ENCODE data around the gene PLAC8. TPM values are rescaled to one million over a fixed set of nuclear protein-coding genes. Genes with fewer than 3 reads are reported as not detected.

PLAC8 gene
- total and polyA plus RNA-seq, 2 of the 4 experiments (the other 2 are of a cell fraction) = not detected

- H4K91ac ChIP-seq (ENCODE audit: insufficient read depth, low read depth, low read length) = no peak overlapping the region
- no TSS peak for BruUV-seq (replicated peaks)
- H3K9me1 ChIP-seq (ENCODE audit: insufficient read depth, low read length) = no peaks in the 10 kb centered on the region; the same call in 1 of the 2 replicates
- ChIA-PET CTCF (interaction anchor here (0.8 to 1.3 kb wide), 2 partner anchors 36 to 146 kb away, joined by 3 to 4 read pairs; no protein-coding TSS in a partner anchor), POLR2A (ENCODE audit: unreplicated experiment) (no interaction called here)
- H3K9ac ChIP-seq (ENCODE audit: low read depth, low read length) = no peak overlapping the region
- H2AK9ac ChIP-seq (replicated peaks; ENCODE audit: low read depth, low read length, poor library complexity) = no peak overlapping the region
- no peak overlapping the region for H3K27ac ChIP-seq (ENCODE audit: insufficient read depth, low read length)
- H3K14ac ChIP-seq (replicated peaks; ENCODE audit: low read depth, low read length) = no peak overlapping the region
- H3K18ac ChIP-seq (ENCODE audit: low read depth, low read length) = no peak overlapping the region
- dilution Hi-C loops (cut with HindIII; ENCODE audit: low sequenced_read_pairs, unreplicated experiment) = no loop called here
- 0 out of 2 replicates have a peak, but pooled peaks have one; percentile 41 for ATAC-seq (ENCODE audit: low read depth)
- H3K79me1 ChIP-seq (ENCODE audit: low read depth in 1 of 2, low read length in 2 of 2) = no peaks in the 10 kb centered on the region
- H3K23ac ChIP-seq (ENCODE audit: low read depth, low read length) = no peak overlapping the region
- H3K9me3 ChIP-seq (ENCODE audit: control insufficient read depth, insufficient read depth, low read length) = no peaks in the 10 kb centered on the region
- no peak overlapping the region for H3K56ac ChIP-seq (ENCODE audit: extremely low read depth, insufficient read depth, low read length)
- H4K5ac ChIP-seq (ENCODE audit: low read depth, low read length) = no peak overlapping the region
- H2BK20ac ChIP-seq (ENCODE audit: low read depth, low read length) = no peak overlapping the region
- no peak overlapping the region for H3K4me3 ChIP-seq (ENCODE audit: insufficient read depth, low read depth, low read length)
- H3K36me3 ChIP-seq (ENCODE audit: control insufficient read depth, insufficient read depth, low read length) = no peaks in the 10 kb centered on the region
- no peak overlapping the region for H3K4me2 ChIP-seq (ENCODE audit: low read depth, low read length)
- intact Hi-C loops (cut with micrococcal nuclease) = no loop called here
- no peaks in the 10 kb centered on the region for H4K20me1 ChIP-seq (ENCODE audit: insufficient read depth, low read length)
- TF ChIP-seq RAD21 (IDR thresholded peaks at IDR 0.05; ENCODE audit: low read length) (no peak), CTCF (conservative IDR thresholded peaks at IDR 0.05; ENCODE audit: low read depth, low read length) (no peak), MAFK (IDR thresholded peaks at IDR 0.05; ENCODE audit: low read depth, low read length) (no peak), POLR2A (IDR thresholded peaks at IDR 0.05; ENCODE audit: low read depth, low read length) (no peak), ELK1 (IDR thresholded peaks at IDR 0.05; ENCODE audit: borderline replicate concordance, low read depth, low read length) (no peak), FOS (IDR thresholded peaks at IDR 0.05; ENCODE audit: low read depth, low read length) (no peak), CEBPB (IDR thresholded peaks at IDR 0.05; ENCODE audit: low read depth, low read length) (no peak), MAZ (IDR thresholded peaks at IDR 0.05; ENCODE audit: borderline replicate concordance, low read depth, low read length) (no peak), CHD1 (IDR thresholded peaks at IDR 0.05; ENCODE audit: low read depth, low read length) (no peak), NFE2L2 (IDR thresholded peaks at IDR 0.05; ENCODE audit: low read depth, low read length) (no peak), BHLHE40 (IDR thresholded peaks at IDR 0.05; ENCODE audit: low read depth, low read length) (no peak), USF2 (IDR thresholded peaks at IDR 0.05; ENCODE audit: low read depth, low read length) (no peak), RFX5 (IDR thresholded peaks at IDR 0.05; ENCODE audit: low read depth, low read length) (no peak), SMC3 (IDR thresholded peaks at IDR 0.05; ENCODE audit: low read depth, low read length) (no peak), MXI1 (IDR thresholded peaks at IDR 0.05; ENCODE audit: borderline replicate concordance, low read depth, low read length) (no peak)
- H3K4ac ChIP-seq (ENCODE audit: low read depth, low read length) = no peak overlapping the region
- in situ Hi-C loops (cut with MboI; ENCODE audit: low sequenced_read_pairs) = no loop called here
- H2BK5ac ChIP-seq (ENCODE audit: low read depth, low read length, poor library complexity, severe bottlenecking) = no peak overlapping the region
- no peak overlapping the region for H2AFZ ChIP-seq (replicated peaks; ENCODE audit: low read length, poor library complexity)
- H3K27me3 ChIP-seq (ENCODE audit: control insufficient read depth, insufficient read depth, low read length) = no peaks in the 10 kb centered on the region
- peaks cover 1% of the 10 kb centered on the region; the same call in 1 of the 2 replicates for H3K4me1 ChIP-seq (ENCODE audit: control insufficient read depth, insufficient read depth, low read length)
- no peak overlapping the region for H2AK5ac ChIP-seq (ENCODE audit: low read depth, low read length)
- H2BK15ac ChIP-seq (ENCODE audit: low read depth, low read length) = no peak overlapping the region
- H2BK120ac ChIP-seq (ENCODE audit: low read depth, low read length) = no peak overlapping the region
- DNase-seq = peak; percentile 59
- H4K8ac ChIP-seq (ENCODE audit: low read depth in 2 of 2, low read length in 2 of 2) = no peak overlapping the region; a peak in 1 of 4 replicates
Measured at GRCh38 chr4:83115000-83115399, 471 bp upstream of the PLAC8 start.

All from IMR-90 (cell line).